Choroid plexus epithelial cell (primary cell): ENCODE data around the gene PET100.

Experiments
- DNase-seq: peaks from one replicate; pipeline ENCODE4 v3.0.0-alpha.2; 2010; ENCODE audit warnings: low read depth
- H3K4me3 ChIP-seq: 2 replicates; pipeline ENCODE4 v1.5.1; 2011; ENCODE audit warnings: low read depth, mild to moderate bottlenecking, control low read depth, low read length, moderate library complexity
- CTCF ChIP-seq: conservative IDR thresholded peaks from 2 replicates; pipeline ENCODE4 v1.5.1; 2011; ENCODE audit warnings: low read depth, mild to moderate bottlenecking, control low read depth, inconsistent platforms, low read length, moderate library complexity

PET100 gene

GRCh38 chr19:7635670-7636069, 6.1 kb downstream of the PET100 start:
- no peak for TF ChIP-seq CTCF
- no peak overlapping the region for H3K4me3 ChIP-seq
- no peak for DNase-seq

GRCh38 chr19:7636317-7636690, 6.7 kb downstream of the PET100 start:
- no peak for DNase-seq

GRCh38 chr19:7636691-7637373, 7.2 kb downstream of the PET100 start, which contains the start of gene STXBP2:
Gene STXBP2, plus strand, starts transcription at chr19:7637110. Its CDS starts 40 bp downstream, at chr19:7637150.
- peak; percentile 58 for DNase-seq
- no peak for TF ChIP-seq CTCF
- H3K4me3 ChIP-seq, result peak within 1 kb of the TSS; percentile 68

More at GRCh38 chr19:7636317-7636690, 6.7 kb downstream of the PET100 start:
- H3K4me3 ChIP-seq, result no peak overlapping the region
- no peak for TF ChIP-seq CTCF

GRCh38 chr19:7637374-7638256, 8.0 kb downstream of the PET100 start:
- H3K4me3 ChIP-seq, result peak overlapping the region; percentile 68
- TF ChIP-seq CTCF, result no peak
- peak; percentile 47 for DNase-seq

GRCh38 chr19:7638802-7639465, 9.3 kb downstream of the PET100 start:
- H3K4me3 ChIP-seq, result no peak overlapping the region
- TF ChIP-seq CTCF, result no peak

GRCh38 chr19:7639863-7640348, 10.3 kb downstream of the PET100 start:
- no peak for TF ChIP-seq CTCF
- no peak for DNase-seq
- H3K4me3 ChIP-seq, result no peak overlapping the region

More at GRCh38 chr19:7638802-7639465, 9.3 kb downstream of the PET100 start:
- no peak for DNase-seq
